Measurements from ENCODE around the gene BCAS1.
A peak's percentile ranks its signal among the peaks of the same experiment; 100 is the strongest.

BCAS1 gene

DNA sequence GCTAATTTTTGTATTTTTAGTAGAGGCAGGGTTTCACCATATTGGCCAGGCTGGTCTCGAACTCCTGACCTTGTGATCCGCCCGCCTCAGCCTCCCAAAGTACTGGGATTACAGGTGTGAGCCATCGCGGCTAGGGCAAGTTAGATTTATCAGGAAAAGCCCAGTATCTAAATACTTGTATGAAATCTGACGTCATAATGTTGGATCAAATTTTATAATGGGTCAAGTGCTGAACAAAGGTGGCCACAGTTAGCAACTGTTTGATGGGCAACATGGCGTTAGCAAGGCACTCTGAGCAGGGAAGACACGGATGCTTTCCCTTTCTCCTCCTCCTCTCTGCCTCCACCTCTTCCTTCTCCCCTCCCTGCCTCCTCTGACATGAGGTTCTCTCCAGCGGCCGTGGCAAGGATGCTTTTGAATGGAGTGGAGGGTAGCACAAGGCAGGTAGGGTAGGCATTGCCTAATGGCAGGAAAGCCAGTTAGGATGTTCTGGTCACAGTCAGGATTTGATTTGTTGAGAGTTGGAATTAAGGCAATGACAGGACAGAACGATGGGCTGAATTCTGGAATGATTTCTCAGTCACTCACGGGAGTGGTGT, 149.6 kb downstream of the BCAS1 start:
- DNase-seq: no peak

DNA sequence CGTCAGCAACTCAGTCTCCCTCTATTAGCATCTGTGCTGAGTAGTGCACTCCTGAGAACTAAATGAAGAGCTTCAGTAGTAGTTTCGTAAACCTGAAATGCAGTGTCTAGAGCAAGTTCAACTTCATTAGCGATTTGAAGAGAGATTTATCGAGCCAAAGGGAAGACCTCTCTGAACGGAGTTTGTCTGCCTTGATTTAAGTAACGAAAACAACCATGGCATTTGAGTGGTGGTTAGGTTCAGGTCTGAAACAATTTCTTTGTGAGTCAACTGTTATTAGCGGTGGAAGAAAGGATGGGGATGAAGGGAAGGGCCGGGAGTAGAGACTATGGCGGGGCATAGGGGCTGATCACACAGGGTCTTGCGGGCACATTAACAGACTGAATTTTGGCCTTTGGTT, 150.5 kb downstream of the BCAS1 start:
- no peak for DNase-seq

DNA sequence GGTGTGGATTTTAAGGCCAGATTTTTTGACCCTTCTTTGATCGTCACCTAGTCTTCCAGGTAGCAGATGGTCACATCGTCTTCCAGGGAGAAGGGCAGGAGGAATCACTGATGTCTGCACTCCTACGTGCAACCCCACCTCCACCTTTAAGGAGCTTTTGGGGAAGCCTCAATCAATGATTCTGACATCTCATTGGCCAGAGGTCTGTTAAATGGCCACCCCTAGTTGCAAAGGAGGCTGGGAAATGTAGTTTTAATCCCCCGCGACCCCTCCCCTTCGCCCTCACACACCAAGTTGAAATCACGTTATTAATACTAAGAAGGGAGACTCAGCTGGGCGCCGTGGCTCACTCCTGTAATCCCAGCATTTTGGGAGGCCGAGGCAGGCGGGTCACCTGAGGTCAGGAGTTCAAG, 151.4 kb downstream of the BCAS1 start:
- no peak for DNase-seq

DNA sequence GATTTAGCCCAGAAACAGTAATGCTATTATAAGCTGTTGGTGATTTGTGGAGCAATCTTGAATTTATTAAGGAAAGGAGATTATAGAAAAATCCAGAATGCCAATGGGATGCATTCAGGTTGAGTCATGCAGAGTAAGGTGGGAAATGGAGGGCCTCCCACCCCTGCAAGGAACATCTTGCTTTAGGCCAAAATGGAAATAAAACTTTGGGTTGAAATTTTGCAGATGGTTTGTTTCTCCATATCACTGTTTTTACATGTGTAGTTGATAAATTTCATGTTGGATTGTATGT, 152.4 kb downstream of the BCAS1 start:
- DNase-seq: no peak

DNA sequence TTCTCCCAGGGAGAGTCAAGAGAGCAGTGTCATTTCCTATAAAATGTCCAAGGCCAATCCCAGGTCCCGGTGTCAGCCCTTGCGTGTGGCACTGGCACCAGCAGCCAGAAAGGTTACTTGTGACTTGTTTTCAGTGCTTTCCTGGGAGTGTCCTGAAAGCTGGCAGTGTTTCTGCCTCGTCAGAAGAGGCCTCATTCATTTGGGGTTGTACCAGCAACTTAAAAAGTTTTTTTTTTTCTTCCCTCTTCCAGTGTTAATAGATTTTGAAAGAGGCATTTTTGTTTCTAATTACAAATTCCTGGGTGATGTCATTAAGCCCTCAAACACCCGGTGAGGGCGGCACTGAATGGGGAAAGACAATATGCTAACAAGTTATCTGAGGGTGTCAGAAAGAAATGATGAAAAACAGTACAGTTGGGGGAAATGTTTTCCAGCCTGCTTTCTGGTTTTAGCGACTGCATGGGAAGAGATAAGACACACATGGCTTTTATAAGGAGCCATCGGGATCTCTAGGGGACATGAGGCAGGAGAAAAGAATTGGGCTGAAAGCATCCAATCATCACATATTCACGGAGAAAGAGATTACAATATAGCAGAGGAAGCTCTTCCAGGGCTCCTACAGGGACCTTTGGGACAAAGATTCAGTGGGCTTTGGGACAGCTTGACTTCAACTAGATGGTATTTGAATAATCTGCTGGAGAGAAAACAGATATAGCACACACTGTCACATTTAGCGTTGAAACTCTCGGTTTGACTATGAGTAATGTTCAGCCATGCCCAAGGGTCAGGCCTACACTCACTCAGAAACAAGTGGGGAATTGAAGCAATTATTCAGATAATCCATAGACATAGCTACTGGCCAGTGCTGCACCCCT, 153.0 kb downstream of the BCAS1 start:
- no peak for DNase-seq

DNA sequence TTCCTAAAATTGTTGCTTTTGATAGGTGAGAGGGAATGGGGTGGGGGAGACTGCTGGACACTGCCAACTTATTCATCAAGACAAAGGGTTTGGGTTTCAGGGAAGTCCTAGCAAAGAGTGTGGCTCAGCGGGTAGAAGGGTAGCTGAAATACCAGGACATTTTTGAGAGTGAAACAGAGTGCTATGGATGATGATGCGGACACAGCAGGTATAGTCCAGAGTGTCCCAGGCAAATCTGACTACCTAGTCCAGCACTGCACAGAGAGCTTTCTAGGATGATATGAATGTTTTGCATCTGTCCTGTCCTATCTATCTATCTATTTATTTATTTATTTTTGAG, 154.3 kb downstream of the BCAS1 start:
- no peak for DNase-seq

DNA sequence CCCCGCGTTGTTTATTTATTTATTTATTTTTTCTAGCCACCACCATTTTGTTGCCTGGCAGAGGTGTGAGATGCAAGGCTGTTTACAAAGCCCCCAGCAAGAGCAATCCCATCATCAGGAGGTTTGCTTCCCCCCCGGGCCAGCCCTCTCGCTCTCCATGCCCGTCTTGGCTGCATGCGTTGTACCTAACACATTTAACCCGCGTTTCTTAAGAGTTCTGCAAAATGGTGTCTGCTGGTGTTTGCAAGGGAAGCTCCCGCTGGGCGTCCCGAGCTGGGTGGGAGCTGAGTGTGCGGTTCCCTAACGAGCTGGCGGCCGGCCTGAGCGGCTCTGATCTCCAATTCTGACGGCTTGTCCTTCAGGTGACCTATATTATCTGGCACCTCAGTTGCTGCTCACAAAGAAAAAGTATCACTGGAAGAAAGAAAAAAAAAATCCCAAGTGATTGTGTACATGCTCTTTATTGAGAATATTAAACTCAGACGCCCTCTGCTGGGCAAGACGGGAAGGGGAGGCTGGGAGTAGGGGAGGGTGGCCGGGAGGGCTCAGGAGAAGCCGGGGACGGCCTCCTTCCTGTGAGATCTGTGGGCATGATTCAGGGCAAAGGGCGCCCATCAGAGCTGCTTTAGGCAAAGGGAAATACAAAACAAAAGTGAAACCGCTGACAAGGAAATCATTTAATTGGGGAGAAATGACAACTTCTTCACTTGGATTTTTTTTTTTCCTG, 154.8 kb downstream of the BCAS1 start:
- peak; percentile 91 for DNase-seq

DNA sequence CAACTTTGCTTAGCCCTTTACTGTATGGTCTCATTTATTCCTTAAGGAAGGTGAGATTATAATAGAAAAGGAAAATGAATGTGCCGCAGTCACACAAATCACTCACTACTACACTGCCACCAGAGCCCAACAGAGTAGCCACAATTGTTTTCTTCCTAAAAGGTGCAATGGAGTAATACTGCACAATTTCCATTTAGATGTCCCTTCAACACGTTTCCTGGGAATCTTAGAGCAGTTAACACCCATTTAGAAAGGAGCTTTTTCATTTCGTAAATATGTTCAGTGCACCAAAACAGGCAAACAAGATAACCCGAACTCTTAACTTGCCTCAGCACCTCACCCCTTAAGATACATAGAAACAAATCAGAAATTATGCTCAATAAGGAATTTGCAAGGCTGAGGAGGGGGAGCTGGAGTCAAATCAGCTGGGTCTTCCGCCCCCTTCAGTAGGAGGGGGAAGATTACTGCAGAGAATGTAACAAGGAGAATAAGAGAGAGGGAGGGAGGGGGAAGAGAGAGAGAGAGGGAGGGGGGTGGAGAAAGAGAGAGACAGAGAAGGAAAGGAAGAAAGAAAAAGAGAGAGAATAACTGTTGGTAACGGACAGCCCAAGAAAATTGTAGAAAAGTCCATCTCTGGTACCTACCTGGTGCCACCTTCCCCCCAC, 155.5 kb downstream of the BCAS1 start:
- no peak for DNase-seq

DNA sequence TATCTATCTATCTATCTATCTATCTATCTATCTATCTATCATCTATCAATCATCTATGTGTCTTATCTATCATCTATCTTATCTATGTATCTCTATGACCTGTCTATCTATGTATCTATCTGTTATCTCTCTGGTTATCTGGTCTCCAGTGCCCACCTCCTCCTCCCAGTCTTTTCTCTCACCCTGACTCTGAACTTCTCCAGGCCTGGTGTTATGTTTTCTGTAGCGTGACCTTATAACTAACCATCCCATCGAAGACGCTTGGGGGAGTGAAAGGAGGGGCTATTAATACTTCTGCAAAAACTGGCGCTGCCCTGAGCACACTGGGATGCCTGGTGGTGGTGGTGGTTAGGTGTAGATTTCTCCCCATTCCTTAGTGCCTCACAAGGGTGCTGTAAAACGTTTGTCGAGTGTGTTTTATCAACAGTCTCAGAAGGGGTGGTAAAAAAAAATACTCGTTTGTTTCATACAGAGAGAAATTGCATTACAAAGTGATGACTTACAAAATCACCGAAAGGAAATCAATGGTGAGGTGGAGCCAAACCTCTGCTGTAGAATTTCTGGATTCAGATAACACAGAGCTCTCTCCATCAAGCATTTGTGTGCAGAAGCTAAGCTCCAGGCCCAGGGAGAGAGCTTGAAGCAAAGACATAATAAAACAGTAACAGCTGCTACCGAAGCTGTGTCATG, 156.2 kb downstream of the BCAS1 start:
- DNase-seq: no peak

DNA sequence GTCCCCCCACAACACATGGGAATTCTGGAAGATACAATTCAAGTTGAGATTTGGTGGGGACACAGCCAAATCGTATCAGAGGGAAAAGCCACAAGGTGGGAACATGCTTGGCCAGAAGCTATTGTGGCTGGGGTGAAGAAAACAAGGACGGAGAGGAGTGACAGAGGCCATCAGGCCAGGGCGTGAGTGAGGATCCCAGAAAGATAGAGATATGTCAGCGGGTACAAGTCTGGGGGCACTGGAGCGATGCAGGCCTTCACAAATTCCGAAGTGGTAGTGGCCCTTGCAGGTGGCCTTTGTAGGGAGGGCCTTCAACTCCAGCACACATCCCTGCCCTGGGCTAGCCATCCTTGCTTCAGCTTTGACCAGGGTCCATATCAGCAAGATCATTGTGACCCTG, 159.1 kb downstream of the BCAS1 start:
- no peak for DNase-seq

DNA sequence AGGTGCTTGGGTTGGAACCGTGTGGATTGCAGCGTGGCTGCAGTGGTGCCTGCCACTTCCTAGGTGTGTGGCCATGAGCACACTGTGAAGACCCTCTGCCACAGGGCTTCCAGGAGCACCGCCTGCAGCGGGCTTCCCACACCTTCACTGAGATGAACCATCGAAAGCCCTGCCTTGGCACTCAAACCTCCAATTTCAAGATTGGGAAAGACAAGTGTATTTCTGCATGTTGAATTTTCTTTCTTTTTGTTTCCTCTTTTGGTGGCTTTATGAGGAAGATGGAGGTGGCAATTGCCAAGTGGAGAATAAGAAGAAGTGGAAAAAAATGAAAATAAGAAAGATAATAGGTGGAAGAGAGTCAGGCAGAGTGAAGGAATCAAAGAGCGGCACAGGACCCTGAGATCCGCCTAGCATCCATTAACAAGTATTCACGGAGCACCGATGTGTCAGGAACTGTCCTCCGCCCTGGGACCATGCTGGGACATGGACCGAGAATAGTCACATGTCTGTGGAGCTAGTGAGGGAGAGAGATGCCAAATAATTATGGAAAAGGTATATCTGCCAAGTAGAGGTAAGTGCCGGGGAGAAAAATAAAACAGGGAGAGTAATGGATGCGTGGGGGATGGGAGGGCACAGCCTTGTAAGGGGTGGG, 159.9 kb downstream of the BCAS1 start:
- no peak for DNase-seq

DNA sequence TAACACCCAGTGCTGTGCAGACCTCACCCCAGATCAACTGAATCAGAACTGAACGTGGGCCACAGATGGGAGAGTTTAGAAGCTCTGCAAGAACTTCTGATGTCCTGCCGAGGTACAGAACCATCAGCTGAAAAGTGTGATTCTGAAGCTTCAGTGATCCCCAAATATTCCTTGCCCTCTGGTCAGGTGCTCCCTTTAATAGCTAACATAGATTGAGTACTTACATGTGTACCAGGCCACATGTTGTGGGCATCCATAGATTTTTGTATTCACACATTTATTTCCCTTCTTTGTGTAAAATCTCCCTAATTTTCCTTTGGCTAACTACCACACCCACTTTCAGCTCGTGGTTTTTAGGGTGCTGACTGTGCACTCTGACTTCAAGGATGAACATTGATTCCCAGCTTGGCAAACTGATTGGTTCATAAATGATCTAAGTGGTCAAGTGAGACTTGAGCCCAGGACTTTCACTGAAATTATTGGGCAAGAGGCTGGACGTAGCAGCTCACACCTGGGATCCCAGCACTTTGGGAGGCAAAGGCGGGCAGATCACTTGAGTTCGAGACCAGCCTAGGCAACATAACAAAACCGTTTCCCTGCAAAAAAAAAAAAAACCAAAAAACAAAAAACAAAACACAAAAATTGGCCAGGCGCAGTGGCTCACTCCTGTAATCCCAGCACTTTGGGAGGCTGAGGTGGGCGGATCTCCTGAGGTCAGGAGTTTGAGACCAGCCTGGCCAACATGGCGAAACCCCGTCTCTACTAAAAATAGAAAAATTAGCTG, 162.2 kb downstream of the BCAS1 start:
- no peak for DNase-seq

DNA sequence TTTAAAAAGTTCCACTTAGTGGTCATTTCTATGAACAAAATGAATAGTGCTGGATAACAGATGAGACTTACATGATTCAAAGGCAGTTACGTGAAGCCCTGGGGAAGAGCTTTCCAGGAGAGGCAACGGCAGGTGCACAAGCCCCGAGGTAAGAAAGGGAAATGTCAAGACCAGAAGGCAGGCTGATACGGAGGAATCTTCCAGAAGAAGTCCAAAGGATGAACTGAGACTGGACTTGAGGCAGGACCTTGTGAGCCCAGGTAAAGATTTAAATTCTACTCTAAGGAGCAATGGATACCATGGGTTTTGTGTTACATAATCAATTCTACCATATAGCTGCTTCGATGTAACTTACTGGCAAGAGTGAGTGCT, 164.6 kb downstream of the BCAS1 start:
- DNase-seq: no peak

DNA sequence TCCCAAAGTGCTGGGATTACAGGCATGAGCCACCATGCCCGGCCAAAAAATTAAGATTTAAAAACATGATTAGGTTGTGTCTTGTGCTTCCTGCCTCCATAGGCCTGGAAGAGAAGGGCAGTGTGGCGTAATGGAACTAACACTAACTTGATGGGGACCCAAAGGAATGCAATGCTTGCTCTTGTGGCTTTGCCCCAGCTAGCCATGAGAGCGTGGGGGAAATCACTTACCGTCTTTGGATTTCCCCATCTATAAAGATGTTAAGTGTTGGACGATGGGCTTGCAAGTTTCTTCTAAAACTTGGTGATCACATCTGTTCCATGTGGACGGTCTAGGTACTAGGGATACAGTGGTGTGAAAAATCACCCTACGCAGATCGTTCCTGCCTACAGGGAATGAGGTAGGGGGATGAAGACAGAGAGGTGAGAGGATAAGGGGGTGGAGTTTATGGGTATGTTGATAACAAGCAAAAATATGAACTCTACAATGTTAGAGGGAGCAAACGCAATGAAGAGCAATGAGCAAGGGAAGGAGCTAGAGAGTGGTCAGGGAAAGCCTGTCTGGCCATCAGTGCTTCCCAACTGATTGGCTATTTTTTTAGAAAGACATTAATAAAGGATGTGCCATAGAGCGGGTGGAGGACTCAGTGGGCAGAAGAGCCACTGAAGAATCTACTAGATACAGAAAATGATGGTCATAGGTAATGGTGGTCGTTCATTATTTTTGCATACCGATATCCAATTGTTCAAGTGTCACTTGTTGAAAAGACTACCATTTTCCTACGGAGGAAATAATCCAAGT, 165.2 kb downstream of the BCAS1 start:
- no peak for DNase-seq

DNA sequence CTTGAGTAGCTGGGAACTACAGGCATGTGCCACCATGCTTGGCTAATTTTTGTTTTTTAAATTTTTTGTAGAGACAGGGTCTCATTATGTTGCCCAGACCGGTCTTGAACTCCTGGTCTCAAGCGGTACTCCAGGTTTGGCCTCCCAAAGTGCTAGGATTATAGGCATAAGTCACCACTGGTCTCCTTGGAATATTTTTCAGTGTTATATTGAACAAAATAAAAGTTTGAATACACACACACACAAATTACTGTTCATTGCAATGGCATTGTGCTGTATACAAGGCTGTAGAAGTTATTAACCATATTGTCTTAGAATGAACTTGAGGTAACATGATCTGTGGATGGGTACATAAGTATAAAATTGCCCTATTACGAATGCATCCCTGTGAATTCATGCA, 166.1 kb downstream of the BCAS1 start:
- no peak for DNase-seq

DNA sequence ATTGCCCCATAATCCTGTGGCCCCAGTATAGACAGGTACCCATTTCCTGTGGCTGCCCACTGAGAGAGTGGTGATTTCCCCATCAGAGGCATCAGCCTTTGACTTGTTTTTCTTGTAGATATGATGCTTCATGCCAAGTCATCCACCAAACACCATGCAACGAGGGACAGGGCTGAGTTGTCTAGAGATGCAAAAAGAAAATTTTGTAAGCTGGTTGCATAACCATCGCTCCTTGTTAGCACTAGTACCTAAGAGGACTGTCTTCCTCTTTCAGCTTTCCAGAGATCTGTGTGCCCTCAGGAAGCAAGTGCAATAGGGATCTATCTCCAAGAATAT, 166.8 kb downstream of the BCAS1 start:
- DNase-seq: no peak

DNA sequence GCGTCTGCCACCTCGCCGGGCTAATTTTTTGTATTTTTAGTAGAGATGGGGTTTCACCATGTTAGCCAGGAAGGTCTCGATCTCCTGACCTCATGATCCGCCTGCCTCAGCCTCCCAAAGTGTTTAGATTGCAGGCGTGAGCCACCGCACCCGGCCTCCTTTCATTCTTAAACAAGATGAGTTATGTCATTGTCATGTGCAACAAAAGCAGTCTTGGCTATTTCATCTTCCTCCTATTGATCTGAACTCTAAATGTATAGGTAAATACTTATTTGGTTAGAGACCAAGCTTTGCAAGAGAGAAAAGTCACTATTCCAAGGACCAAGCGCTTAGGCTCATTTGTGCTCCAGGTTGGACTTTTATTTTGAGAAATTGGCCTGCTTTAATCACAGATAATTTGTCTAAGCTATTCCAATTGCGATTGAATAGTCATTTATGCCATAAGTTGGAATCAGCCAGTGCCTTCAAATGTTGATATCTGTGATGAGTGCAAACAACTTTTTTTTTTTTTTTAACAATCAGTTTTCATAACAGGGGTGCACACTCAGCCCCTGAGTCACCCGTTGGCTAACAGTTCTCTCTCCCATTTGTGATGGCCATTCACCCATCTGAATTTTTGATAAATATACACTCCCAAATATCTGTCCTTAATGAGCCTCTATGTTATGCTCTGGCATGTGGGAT, 167.3 kb downstream of the BCAS1 start:
- no peak for DNase-seq

DNA sequence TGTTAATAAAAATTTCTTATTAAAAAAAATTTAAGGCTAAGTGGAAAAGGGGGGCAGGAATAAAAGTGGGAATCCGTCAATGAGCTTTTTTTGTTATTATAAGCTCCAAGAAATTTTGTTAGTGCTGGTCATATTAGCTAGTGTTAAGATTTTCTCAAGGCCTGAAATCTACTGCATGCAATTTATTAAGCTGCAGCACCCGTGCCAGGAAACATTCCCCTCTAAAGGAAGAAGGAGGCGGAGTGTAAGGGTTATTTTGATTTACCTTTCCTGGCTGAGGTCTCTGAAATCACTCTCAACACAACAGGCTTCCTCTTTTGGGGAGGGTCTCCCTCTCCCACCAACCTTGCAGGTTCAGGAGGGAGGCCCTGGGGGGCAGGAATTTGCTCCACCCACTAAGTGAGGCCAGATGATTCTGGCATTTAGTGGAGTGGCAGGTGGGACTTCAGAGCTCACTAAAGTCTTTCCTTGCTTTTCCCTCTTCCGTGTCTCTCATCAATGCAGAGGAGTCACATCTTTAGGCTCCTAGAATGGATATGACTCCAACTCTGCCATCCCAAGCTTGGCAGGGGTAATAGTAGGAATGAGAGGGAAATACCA, 168.8 kb downstream of the BCAS1 start:
- DNase-seq: no peak

DNA sequence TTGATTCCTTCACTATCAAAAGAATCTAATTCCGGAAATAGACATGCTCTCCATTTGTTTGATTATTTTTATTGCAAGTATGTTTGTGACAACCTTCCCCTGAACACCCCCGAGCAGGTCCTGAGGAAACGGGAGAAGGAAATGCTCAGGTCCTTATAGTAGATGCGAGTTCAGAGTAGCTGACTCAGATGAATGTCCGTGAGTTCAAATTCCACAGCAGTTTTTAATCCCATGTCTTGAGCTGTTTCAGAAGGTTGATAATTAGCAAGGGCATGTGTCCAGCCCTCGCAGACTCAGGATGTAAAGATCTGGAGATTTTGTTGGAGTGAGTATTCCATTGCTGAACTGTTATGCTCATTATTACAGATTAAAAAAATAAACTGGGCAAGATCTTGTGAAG, 169.3 kb downstream of the BCAS1 start:
- no peak for DNase-seq

DNA sequence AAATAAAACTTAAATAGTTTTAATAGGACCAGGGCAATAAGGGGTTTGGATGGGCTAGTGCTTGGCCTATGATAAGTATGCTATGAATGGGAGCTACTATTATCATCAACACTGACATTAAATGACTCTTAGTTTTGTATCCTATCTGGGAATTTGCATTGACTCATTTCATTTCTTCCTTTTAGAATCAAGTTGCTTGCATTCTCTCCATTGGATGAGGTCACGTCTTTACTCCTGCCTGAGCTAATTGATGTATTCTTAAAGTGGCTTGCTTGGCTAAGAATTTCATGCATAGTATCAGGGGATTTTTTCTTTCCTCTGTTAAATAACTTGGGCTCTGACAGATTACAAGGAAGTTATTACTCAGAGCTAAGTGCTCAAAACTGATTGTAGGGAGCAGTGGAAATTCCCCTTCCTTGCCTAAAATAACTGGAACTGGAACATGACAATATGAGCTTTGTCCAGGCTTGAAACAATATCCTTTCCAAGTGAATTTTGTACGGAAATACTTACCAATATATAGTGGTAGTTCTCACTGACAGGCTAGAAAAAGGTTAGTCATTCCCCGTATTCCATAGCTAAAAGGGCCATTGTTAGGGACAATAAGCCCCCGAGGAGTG, 169.9 kb downstream of the BCAS1 start:
- no peak for DNase-seq

Measured in effector CD4-positive, alpha-beta T cell (primary cell).